Measurements from ENCODE around the gene OVOL2.

OVOL2 gene

GRCh38 chr20:17976305-17976704 lies 81.4 kb downstream of the OVOL2 start:
- DNase-seq (ENCODE audit: low spot score): no peak

All from hematopoietic multipotent progenitor cell treated with erythropoietin and hydrocortisone succinate and interleukin-3 and kit ligand, for 17 days (in vitro differentiated cells).